ENCODE data around the gene TEKTIP1. TPM values are rescaled to one million over a fixed set of nuclear protein-coding genes. Genes with fewer than 3 reads are reported as not detected.

The TEKTIP1 gene
- total and polyA plus RNA-seq, 7 donors = 0.44 to 1.0 TPM; not detected in 5

DNA sequence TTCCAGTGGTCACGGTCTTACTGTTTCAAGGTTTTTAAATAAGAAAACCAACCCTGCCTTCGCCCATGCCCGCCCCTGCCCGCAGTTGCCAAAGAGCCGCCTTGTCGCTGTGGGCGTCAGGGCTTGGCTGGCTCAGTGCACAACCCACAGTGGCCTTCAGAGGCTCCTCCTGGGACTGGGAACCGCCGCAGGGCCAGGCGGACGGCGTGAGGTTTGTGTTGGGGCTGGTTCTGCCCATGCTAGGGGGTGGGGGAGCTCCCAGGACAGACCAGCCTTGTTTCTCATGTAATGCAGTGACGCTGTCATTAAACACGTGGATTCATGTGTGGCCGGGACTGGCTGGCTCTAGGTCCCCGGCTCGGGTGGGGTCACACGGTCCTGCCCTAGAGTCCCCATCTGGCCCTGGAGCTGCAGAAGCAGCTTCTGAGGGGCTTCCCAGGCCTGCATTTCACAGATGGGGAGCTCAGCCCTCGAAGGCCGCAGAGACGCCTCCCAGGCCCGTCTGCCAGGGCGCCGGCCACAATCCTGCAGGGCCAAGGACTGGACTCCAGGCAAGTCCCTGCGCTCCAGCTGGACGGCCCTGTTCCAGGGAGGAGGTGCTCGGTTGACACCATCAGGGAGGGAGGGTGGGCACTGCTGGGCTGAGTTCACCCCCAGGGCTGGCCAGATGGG lies 2.4 kb upstream of the TEKTIP1 start:
- Histone ChIP-seq H3K4me3 (no peak overlapping the region), H3K9me3 (no peaks in the 10 kb centered on the region), H3K27me3 (ENCODE audit: insufficient read depth in 3 of 3, low read length in 2 of 3) (no peaks in the 10 kb centered on the region), H3K27ac (no peak overlapping the region), H3K4me1 (no peaks in the 10 kb centered on the region), H3K36me3 (ENCODE audit: insufficient read depth in 1 of 2, low read depth in 1 of 2) (peaks cover 3 to 52% of the 10 kb centered on the region in 2 donors)
- peak; percentile 53 to 78 for DNase-seq
- 64 to 69% (median 68%) methylated on average over 26 to 27 of the region's 27 CpGs for WGBS, 3 donors
- intact Hi-C loops (cut with DNase I) = no loop called here
- ATAC-seq = peak in 2 of 4 donors; percentile 13 to 18
- TF ChIP-seq, protein P1, sequence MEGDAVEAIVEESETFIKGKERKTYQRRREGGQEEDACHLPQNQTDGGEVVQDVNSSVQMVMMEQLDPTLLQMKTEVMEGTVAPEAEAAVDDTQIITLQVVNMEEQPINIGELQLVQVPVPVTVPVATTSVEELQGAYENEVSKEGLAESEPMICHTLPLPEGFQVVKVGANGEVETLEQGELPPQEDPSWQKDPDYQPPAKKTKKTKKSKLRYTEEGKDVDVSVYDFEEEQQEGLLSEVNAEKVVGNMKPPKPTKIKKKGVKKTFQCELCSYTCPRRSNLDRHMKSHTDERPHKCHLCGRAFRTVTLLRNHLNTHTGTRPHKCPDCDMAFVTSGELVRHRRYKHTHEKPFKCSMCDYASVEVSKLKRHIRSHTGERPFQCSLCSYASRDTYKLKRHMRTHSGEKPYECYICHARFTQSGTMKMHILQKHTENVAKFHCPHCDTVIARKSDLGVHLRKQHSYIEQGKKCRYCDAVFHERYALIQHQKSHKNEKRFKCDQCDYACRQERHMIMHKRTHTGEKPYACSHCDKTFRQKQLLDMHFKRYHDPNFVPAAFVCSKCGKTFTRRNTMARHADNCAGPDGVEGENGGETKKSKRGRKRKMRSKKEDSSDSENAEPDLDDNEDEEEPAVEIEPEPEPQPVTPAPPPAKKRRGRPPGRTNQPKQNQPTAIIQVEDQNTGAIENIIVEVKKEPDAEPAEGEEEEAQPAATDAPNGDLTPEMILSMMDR (IDR thresholded peaks at IDR 0.05) = no peak

DNA sequence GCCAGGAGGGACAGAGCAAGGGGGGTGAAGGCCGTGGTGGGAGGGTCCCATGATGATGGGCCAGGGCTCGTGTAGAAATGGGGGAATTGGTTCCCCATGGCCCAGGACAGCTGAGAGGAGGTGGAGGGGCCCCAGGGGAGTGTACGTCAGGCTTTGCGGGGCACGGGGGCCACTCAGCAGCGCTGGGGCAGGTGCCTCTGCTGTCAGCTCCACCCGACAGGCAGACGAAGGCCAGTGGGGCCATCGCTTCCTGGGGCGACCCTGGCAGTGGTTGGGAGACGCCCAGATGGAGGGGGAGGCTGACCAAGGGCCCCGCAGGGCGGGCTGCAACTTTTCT lies 1.9 kb upstream of the TEKTIP1 start:
- H3K4me3 ChIP-seq = no peak overlapping the region
- WGBS, 3 donors = 65 to 73% (median 71%) methylated on average over 13 of the region's 13 CpGs
- no peak for DNase-seq
- H3K4me1 ChIP-seq = no peaks in the 10 kb centered on the region
- H3K27ac ChIP-seq = no peak overlapping the region
- intact Hi-C loops (cut with DNase I) = no loop called here
- H3K9me3 ChIP-seq = no peaks in the 10 kb centered on the region
- peaks cover 3 to 47% of the 10 kb centered on the region in 2 donors for H3K36me3 ChIP-seq (ENCODE audit: insufficient read depth in 1 of 2, low read depth in 1 of 2)
- TF ChIP-seq, protein P1 (IDR thresholded peaks at IDR 0.05) = no peak
- no peaks in the 10 kb centered on the region for H3K27me3 ChIP-seq (ENCODE audit: insufficient read depth in 3 of 3, low read length in 2 of 3)
- ATAC-seq = peak in 2 of 4 donors; percentile 3 to 11

DNA sequence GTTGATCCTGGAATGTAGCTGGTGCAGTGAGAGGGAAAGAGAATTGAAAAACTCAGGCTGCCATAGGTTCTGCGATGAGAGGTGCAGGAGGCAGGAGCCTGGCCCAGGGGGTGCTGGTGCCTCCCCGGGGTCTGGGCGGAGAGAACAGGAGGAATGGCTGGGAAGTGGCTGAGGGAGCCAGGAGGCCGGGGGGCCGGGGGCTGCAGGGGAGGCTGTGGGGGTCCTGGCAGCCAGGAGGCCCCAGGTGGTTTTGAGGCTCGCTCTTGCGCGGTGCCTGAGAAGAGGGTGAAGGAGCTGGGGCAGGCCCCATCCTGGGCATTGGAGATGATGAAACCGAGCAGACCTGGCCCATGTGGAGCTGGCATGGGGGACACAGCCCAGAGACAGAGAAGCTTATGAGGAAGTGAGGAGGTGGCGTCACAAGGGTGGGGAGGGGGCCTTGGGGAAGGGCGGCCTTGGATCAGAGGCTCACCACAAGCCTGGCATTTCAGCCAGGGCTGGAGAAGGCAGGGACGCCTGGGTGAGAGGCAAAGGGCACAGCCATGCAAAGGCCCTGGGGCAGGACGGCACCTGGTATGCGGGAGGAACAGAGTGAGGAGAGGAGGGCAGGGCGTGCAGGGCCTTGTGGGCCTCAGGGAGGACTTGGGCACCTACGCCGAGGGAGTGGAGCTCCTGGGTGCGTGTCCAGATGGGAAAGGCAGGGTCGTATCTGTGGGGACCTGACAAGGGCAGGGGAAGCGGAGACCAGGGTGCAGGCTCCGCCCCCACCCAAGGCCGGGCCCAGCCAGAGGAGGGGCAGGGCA lies 1.3 kb upstream of the TEKTIP1 start:
- Histone ChIP-seq H3K27me3 (ENCODE audit: insufficient read depth in 3 of 3, low read length in 2 of 3) (no peaks in the 10 kb centered on the region), H3K27ac (no peak overlapping the region), H3K9me3 (no peaks in the 10 kb centered on the region), H3K4me1 (no peaks in the 10 kb centered on the region), H3K4me3 (no peak overlapping the region), H3K36me3 (ENCODE audit: insufficient read depth in 1 of 2, low read depth in 1 of 2) (peaks cover 3 to 42% of the 10 kb centered on the region in 2 donors)
- TF ChIP-seq, protein P1 (IDR thresholded peaks at IDR 0.05) = no peak
- intact Hi-C loops (cut with DNase I) = no loop called here
- ATAC-seq = peak in 3 of 4 donors; percentile 12 to 29 (median 20)
- 83 to 89% (median 88%) methylated on average over 20 to 22 of the region's 22 CpGs for WGBS, 3 donors
- no peak for DNase-seq

DNA sequence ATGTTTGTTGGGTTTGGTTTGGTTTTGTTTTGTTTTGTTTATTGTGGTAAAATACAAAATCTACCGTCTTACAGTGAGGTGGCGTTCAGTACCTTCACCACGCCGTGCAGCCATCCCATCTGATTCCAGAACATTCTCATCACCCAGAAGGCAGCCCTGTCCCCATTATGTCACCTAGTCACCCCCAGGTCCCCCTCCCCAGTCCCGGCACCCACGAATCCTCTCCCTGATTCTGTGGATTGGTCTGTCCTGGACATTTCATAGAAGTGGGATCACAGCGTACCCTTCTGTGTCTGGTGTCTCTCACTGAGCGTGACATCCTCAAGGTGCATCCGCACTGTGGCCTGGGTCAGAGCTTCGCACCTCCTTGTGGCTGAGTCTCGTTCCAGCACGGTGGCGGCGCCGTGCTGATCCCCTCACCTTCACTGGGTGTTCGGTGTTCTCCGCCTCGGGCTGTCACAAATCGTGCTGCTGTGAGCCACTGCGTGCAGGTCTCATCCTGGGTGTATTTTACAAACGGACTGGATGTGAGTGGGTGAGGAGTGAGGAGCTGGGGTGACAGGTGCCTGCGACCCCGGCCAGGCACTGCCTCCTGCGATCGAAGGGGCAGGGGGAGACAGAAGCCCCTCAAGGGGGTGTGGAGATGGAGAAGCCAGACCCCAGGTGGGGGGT lies 580 bp upstream of the TEKTIP1 start:
- ATAC-seq (no peak), DNase-seq (no peak)
- intact Hi-C loops (cut with DNase I) = no loop called here
- Histone ChIP-seq H3K27ac (no peak overlapping the region), H3K4me1 (no peaks in the 10 kb centered on the region), H3K9me3 (no peaks in the 10 kb centered on the region), H3K4me3 (no peak overlapping the region), H3K36me3 (ENCODE audit: insufficient read depth in 1 of 2, low read depth in 1 of 2) (peaks cover 3 to 34% of the 10 kb centered on the region in 2 donors), H3K27me3 (ENCODE audit: insufficient read depth in 3 of 3, low read length in 2 of 3) (no peaks in the 10 kb centered on the region)
- TF ChIP-seq, protein P1 (IDR thresholded peaks at IDR 0.05) = no peak
- 80 to 87% (median 81%) methylated on average over 22 to 25 of the region's 25 CpGs for WGBS, 3 donors

Data from psoas muscle (tissue), 8 donors.